GM12872 (cell line): ENCODE measurements around the gene EIPR1.

Experiments used
- CTCF ChIP-seq: IDR thresholded peaks from 3 replicates; pipeline ENCODE4 v1.5.1; 2011; ENCODE audit warnings: low read depth, mild to moderate bottlenecking, low read length, moderate library complexity; ENCODE audit not compliant: insufficient read depth

Gene EIPR1

GRCh38 chr2:3398857-3399256 lies 21.2 kb upstream of the EIPR1 start:
- TF ChIP-seq CTCF, result no peak

GRCh38 chr2:3396920-3397559 lies 19.4 kb upstream of the EIPR1 start:
- TF ChIP-seq CTCF, result no peak

- TF ChIP-seq CTCF, result no peak
Observed at GRCh38 chr2:3392216-3392615, 14.6 kb upstream of the EIPR1 start.

GRCh38 chr2:3390041-3390440 lies 12.4 kb upstream of the EIPR1 start:
- no peak for TF ChIP-seq CTCF

- TF ChIP-seq CTCF, result no peak
Observed at GRCh38 chr2:3389193-3389592, 11.6 kb upstream of the EIPR1 start.

GRCh38 chr2:3388412-3388738 lies 10.8 kb upstream of the EIPR1 start:
- TF ChIP-seq CTCF, result no peak

- TF ChIP-seq CTCF, result no peak
Observed at GRCh38 chr2:3387644-3388411, 10.2 kb upstream of the EIPR1 start.
